Activated T-helper 1 cell treated with anti-CD3 and anti-CD28 coated beads, Interleukin-2, amount 50 U/mL, for 16 hours (primary cell): ENCODE results near the gene FGD6.
"Not testable (repeated sequence)": the region's sequence is repeated elsewhere in the genome, so short reads cannot be mapped to it uniquely, and the experiment has no call there.

Experiments used
- DNase-seq, 2 donors: peaks; one replicate each; pipeline ENCODE4 v3.0.0-alpha.2; 2020; ENCODE audit warnings: low read depth in 1 of 2, low spot score in 1 of 2

Gene FGD6

GRCh38 chr12:95217377-95218149 is at the start of gene FGD6, which contains the start of gene VEZT:
Gene FGD6, minus strand, starts transcription at chr12:95217467. Its CDS starts 227 bp downstream, at chr12:95217240.
Gene VEZT, plus strand, starts transcription at chr12:95217807. Its CDS starts 44 bp downstream, at chr12:95217851.
- DNase-seq: peak; percentile 93 to 94

GRCh38 chr12:95266254-95266653 is 49.0 kb upstream of the FGD6 start:
- DNase-seq: no peak

GRCh38 chr12:95265765-95266164 is 48.5 kb upstream of the FGD6 start:
- no peak for DNase-seq

GRCh38 chr12:95262808-95263207 is 45.5 kb upstream of the FGD6 start:
- DNase-seq: no peak

GRCh38 chr12:95261109-95261508 is 43.8 kb upstream of the FGD6 start:
- DNase-seq: no peak

- no peak for DNase-seq
Measured at GRCh38 chr12:95259368-95259767, 42.1 kb upstream of the FGD6 start.

- no peak for DNase-seq
Measured at GRCh38 chr12:95258803-95259202, 41.5 kb upstream of the FGD6 start.

GRCh38 chr12:95258151-95258550 is 40.9 kb upstream of the FGD6 start:
- no peak for DNase-seq

GRCh38 chr12:95257541-95257940 is 40.3 kb upstream of the FGD6 start:
- DNase-seq: no peak

- no peak for DNase-seq
Measured at GRCh38 chr12:95253386-95253785, 36.1 kb upstream of the FGD6 start.

GRCh38 chr12:95248604-95249360 is 31.5 kb upstream of the FGD6 start:
- DNase-seq: no peak

- no peak for DNase-seq
Measured at GRCh38 chr12:95248095-95248494, 30.8 kb upstream of the FGD6 start.

GRCh38 chr12:95244350-95244749 is 27.1 kb upstream of the FGD6 start:
- no peak for DNase-seq

GRCh38 chr12:95243497-95244183 is 26.4 kb upstream of the FGD6 start:
- no peak for DNase-seq

GRCh38 chr12:95241761-95242506 is 24.7 kb upstream of the FGD6 start:
- DNase-seq: no peak

- not testable (repeated sequence) for DNase-seq
Measured at GRCh38 chr12:95241138-95241537, 23.9 kb upstream of the FGD6 start.

GRCh38 chr12:95240556-95240955 is 23.3 kb upstream of the FGD6 start:
- DNase-seq: no peak

- DNase-seq: not testable (repeated sequence)
Measured at GRCh38 chr12:95239835-95240234, 22.6 kb upstream of the FGD6 start.

- DNase-seq: no peak
Measured at GRCh38 chr12:95239216-95239615, 21.9 kb upstream of the FGD6 start.

- DNase-seq: no peak
Measured at GRCh38 chr12:95238150-95238549, 20.9 kb upstream of the FGD6 start.

- no peak for DNase-seq
Measured at GRCh38 chr12:95237315-95237714, 20.0 kb upstream of the FGD6 start.
